Activated CD4-positive, alpha-beta memory T cell treated with anti-CD3 and anti-CD28 coated beads for 36 hours (primary cell): ENCODE results near the gene WNT4. TPM values are rescaled to one million over a fixed set of nuclear protein-coding genes. Genes with fewer than 3 reads are reported as not detected.
A peak's percentile ranks its signal among the peaks of the same experiment; 100 is the strongest.

Experiments used
- CTCF ChIA-PET: fragments of 350-600 bp; sonication (Branson Sonifier 250); formaldehyde crosslinking; loops from one replicate; lab custom pipeline; 2021; ENCODE audit warnings: antibody characterized with exemption, inconsistent platforms; lab: Charles Lee
- POLR2A ChIA-PET: fragments of 350-600 bp; sonication (Branson Sonifier 250); formaldehyde crosslinking; loops from one replicate; lab custom pipeline; 2021; ENCODE audit warnings: antibody characterized with exemption; lab: Charles Lee
- DNase-seq: peaks from one replicate; pipeline ENCODE4 v3.0.0-alpha.2; 2020
- H3K27ac Mint-ChIP-seq: one replicate; pipeline ENCODE4 v1.8.0; 2021; ENCODE audit warnings: mixed read lengths
- H3K27me3 Mint-ChIP-seq: one replicate; pipeline ENCODE4 v1.8.0; 2021; ENCODE audit warnings: mixed read lengths
- H3K36me3 Mint-ChIP-seq: one replicate; pipeline ENCODE4 v1.8.0; 2021; ENCODE audit warnings: mixed read lengths
- H3K4me1 Mint-ChIP-seq: one replicate; pipeline ENCODE4 v1.8.0; 2021; ENCODE audit warnings: low read depth, mixed read lengths
- H3K4me3 Mint-ChIP-seq: one replicate; pipeline ENCODE4 v1.8.0; 2021; ENCODE audit warnings: mild to moderate bottlenecking, mixed read lengths
- H3K9me3 Mint-ChIP-seq: one replicate; pipeline ENCODE4 v1.8.0; 2021; ENCODE audit warnings: mixed read lengths
- intact Hi-C: fragments of 100-400 bp; cut with micrococcal nuclease; formaldehyde crosslinking; loops from one replicate; pipeline ENCODE4 v1.15.1; 2023
- total RNA-seq, 2 experiments: library from RNA; stranded (reverse); gene quantifications; one replicate each; pipeline ENCODE4 v1.2.3, GENCODE V29; 2021

Gene WNT4
- total RNA-seq, 2 experiments from 2014 or later: not detected

- Mint-ChIP-seq H3K4me1 (peaks cover 13% of the 10 kb centered on the region), H3K4me3 (no peak overlapping the region), H3K27ac (peak overlapping the region; percentile 44), H3K36me3 (peaks cover 8% of the 10 kb centered on the region), H3K27me3 (no peaks in the 10 kb centered on the region), H3K9me3 (no peaks in the 10 kb centered on the region)
- ChIA-PET POLR2A (no interaction called here), CTCF (interaction anchor here (1.6 kb wide), 1 partner anchor 9 kb away, joined by 6 read pairs; no protein-coding TSS in a partner anchor)
- intact Hi-C loops: no loop called here
- DNase-seq: no peak
These were observed 28.5 kb downstream of the WNT4 start for GRCh38 chr1:22114083-22115012.

GRCh38 chr1:22112554-22112953, 30.3 kb downstream of the WNT4 start:
- ChIA-PET CTCF (no interaction called here), POLR2A (no interaction called here)
- no peaks in the 10 kb centered on the region for H3K27me3 Mint-ChIP-seq
- peaks cover 18% of the 10 kb centered on the region for H3K36me3 Mint-ChIP-seq
- H3K9me3 Mint-ChIP-seq: no peaks in the 10 kb centered on the region
- DNase-seq: no peak
- no peak overlapping the region for H3K27ac Mint-ChIP-seq
- intact Hi-C loops: no loop called here
- H3K4me3 Mint-ChIP-seq: no peak overlapping the region
- peaks cover 6% of the 10 kb centered on the region for H3K4me1 Mint-ChIP-seq

GRCh38 chr1:22111620-22112019, 31.3 kb downstream of the WNT4 start:
- peaks cover 20% of the 10 kb centered on the region for H3K36me3 Mint-ChIP-seq
- intact Hi-C loops: no loop called here
- no peak for DNase-seq
- POLR2A ChIA-PET: no interaction called here
- H3K27ac Mint-ChIP-seq: peak overlapping the region; percentile 46
- no peaks in the 10 kb centered on the region for H3K27me3 Mint-ChIP-seq
- CTCF ChIA-PET: no interaction called here
- H3K4me3 Mint-ChIP-seq: no peak overlapping the region
- H3K4me1 Mint-ChIP-seq: peaks cover 6% of the 10 kb centered on the region
- no peaks in the 10 kb centered on the region for H3K9me3 Mint-ChIP-seq

- intact Hi-C loops: no loop called here
- H3K4me1 Mint-ChIP-seq: peaks cover 6% of the 10 kb centered on the region
- H3K4me3 Mint-ChIP-seq: no peak overlapping the region
- H3K27me3 Mint-ChIP-seq: no peaks in the 10 kb centered on the region
- DNase-seq: peak; percentile 5
- no peaks in the 10 kb centered on the region for H3K9me3 Mint-ChIP-seq
- peak overlapping the region; percentile 46 for H3K27ac Mint-ChIP-seq
- peaks cover 20% of the 10 kb centered on the region for H3K36me3 Mint-ChIP-seq
- ChIA-PET POLR2A (no interaction called here), CTCF (interaction anchor here (0.6 to 1.4 kb wide), 2 partner anchors 88 to 318 kb away, joined by 3 to 4 read pairs; no protein-coding TSS in a partner anchor)
These were observed 31.8 kb downstream of the WNT4 start for GRCh38 chr1:22111115-22111514.

GRCh38 chr1:22110016-22110415, 32.9 kb downstream of the WNT4 start:
- DNase-seq: no peak
- Mint-ChIP-seq H3K27ac (no peak overlapping the region), H3K4me3 (no peak overlapping the region), H3K36me3 (peaks cover 29% of the 10 kb centered on the region), H3K27me3 (no peaks in the 10 kb centered on the region), H3K4me1 (peaks cover 15% of the 10 kb centered on the region), H3K9me3 (no peaks in the 10 kb centered on the region)
- intact Hi-C loops: no loop called here
- ChIA-PET POLR2A (no interaction called here), CTCF (interaction anchor here (0.7 to 1.4 kb wide), 3 partner anchors 30 to 307 kb away, joined by 3 to 5 read pairs (median 3); no protein-coding TSS in a partner anchor)

- Mint-ChIP-seq H3K4me3 (no peak overlapping the region), H3K36me3 (peaks cover 41% of the 10 kb centered on the region), H3K4me1 (peaks cover 30% of the 10 kb centered on the region), H3K27ac (peak overlapping the region; percentile 20), H3K9me3 (no peaks in the 10 kb centered on the region), H3K27me3 (no peaks in the 10 kb centered on the region)
- peak; percentile 7 for DNase-seq
- POLR2A ChIA-PET: interaction anchor here (0.6 kb wide), 1 partner anchor 63 kb away, joined by 3 read pairs; no protein-coding TSS in a partner anchor
- intact Hi-C loops: no loop called here
- CTCF ChIA-PET: no interaction called here
These were observed 34.4 kb downstream of the WNT4 start for GRCh38 chr1:22108339-22109105.

- ChIA-PET POLR2A (no interaction called here), CTCF (interaction anchor here (0.9 kb wide), 1 partner anchor 83 kb away, joined by 3 read pairs; no protein-coding TSS in a partner anchor)
- Mint-ChIP-seq H3K27me3 (no peaks in the 10 kb centered on the region), H3K9me3 (no peaks in the 10 kb centered on the region), H3K4me1 (peaks cover 42% of the 10 kb centered on the region), H3K27ac (no peak overlapping the region), H3K36me3 (peaks cover 46% of the 10 kb centered on the region), H3K4me3 (no peak overlapping the region)
- no peak for DNase-seq
- intact Hi-C loops: no loop called here
These were observed 35.8 kb downstream of the WNT4 start for GRCh38 chr1:22107126-22107525.

GRCh38 chr1:22105611-22106207, 37.2 kb downstream of the WNT4 start:
- H3K4me1 Mint-ChIP-seq: peaks cover 50% of the 10 kb centered on the region
- H3K36me3 Mint-ChIP-seq: peaks cover 43% of the 10 kb centered on the region
- ChIA-PET POLR2A (interaction anchor here (1.5 kb wide), 1 partner anchor 12 kb away, joined by 4 read pairs; no protein-coding TSS in a partner anchor), CTCF (interaction anchor here (0.5 to 2.2 kb wide), 17 partner anchors 9 to 1227 kb away, joined by 3 to 12 read pairs (median 4); no protein-coding TSS in a partner anchor)
- no peaks in the 10 kb centered on the region for H3K27me3 Mint-ChIP-seq
- no peak overlapping the region for H3K4me3 Mint-ChIP-seq
- intact Hi-C loops: loop anchor here (1.0 to 2.0 kb wide), 4 partner anchors 13 to 80 kb away; partner anchors contain the start of gene CDC42
- peak overlapping the region; percentile 72 for H3K27ac Mint-ChIP-seq
- peak; percentile 29 for DNase-seq
- no peaks in the 10 kb centered on the region for H3K9me3 Mint-ChIP-seq

GRCh38 chr1:22104865-22105437, 37.9 kb downstream of the WNT4 start:
- H3K4me1 Mint-ChIP-seq: peaks cover 57% of the 10 kb centered on the region
- peak overlapping the region; percentile 13 for H3K4me3 Mint-ChIP-seq
- intact Hi-C loops: loop anchor here (1.0 to 2.0 kb wide), 4 partner anchors 13 to 80 kb away; partner anchors contain the start of gene CDC42
- H3K9me3 Mint-ChIP-seq: no peaks in the 10 kb centered on the region
- ChIA-PET CTCF (interaction anchor here (0.7 to 2.2 kb wide), 16 partner anchors 8 to 540 kb away, joined by 3 to 12 read pairs (median 4); no protein-coding TSS in a partner anchor), POLR2A (interaction anchor here (1.5 kb wide), 1 partner anchor 12 kb away, joined by 4 read pairs; no protein-coding TSS in a partner anchor)
- H3K27ac Mint-ChIP-seq: peak overlapping the region; percentile 72
- no peaks in the 10 kb centered on the region for H3K27me3 Mint-ChIP-seq
- peaks cover 43% of the 10 kb centered on the region for H3K36me3 Mint-ChIP-seq
- DNase-seq: peak; percentile 74

- POLR2A ChIA-PET: interaction anchor here (1.5 kb wide), 1 partner anchor 11 kb away, joined by 4 read pairs; no protein-coding TSS in a partner anchor
- no peaks in the 10 kb centered on the region for H3K27me3 Mint-ChIP-seq
- DNase-seq: peak; percentile 26
These were observed 38.8 kb downstream of the WNT4 start for GRCh38 chr1:22104094-22104493.

GRCh38 chr1:22102746-22103145, 40.2 kb downstream of the WNT4 start:
- POLR2A ChIA-PET: no interaction called here
- CTCF ChIA-PET: interaction anchor here (0.6 kb wide), 1 partner anchor 349 kb away, joined by 3 read pairs; no protein-coding TSS in a partner anchor
- H3K4me3 Mint-ChIP-seq: no peak overlapping the region
- H3K36me3 Mint-ChIP-seq: peaks cover 44% of the 10 kb centered on the region
- intact Hi-C loops: no loop called here
- DNase-seq: no peak
- H3K27me3 Mint-ChIP-seq: no peaks in the 10 kb centered on the region
- H3K4me1 Mint-ChIP-seq: peaks cover 68% of the 10 kb centered on the region
- peak overlapping the region; percentile 72 for H3K27ac Mint-ChIP-seq
- no peaks in the 10 kb centered on the region for H3K9me3 Mint-ChIP-seq

More at GRCh38 chr1:22104094-22104493, 38.8 kb downstream of the WNT4 start:
- intact Hi-C loops: loop anchor here (2.0 kb wide), 2 partner anchors 15 to 51 kb away; partner anchors contain the start of gene CDC42
- Mint-ChIP-seq H3K36me3 (peaks cover 44% of the 10 kb centered on the region), H3K4me3 (no peak overlapping the region), H3K27ac (peak overlapping the region; percentile 72), H3K4me1 (peaks cover 66% of the 10 kb centered on the region), H3K9me3 (no peaks in the 10 kb centered on the region)
- CTCF ChIA-PET: interaction anchor here (2.2 kb wide), 3 partner anchors 11 to 312 kb away, joined by 5 to 12 read pairs (median 11); no protein-coding TSS in a partner anchor
